Epithelial cell of esophagus (primary cell): ENCODE measurements around the gene AGR2.

Source experiments
- DNase-seq: peaks from one replicate; pipeline ENCODE4 v3.0.0; 2010; ENCODE audit warnings: low read depth
- H3K4me3 ChIP-seq: 2 replicates; pipeline ENCODE4 v1.5.1; 2011; ENCODE audit warnings: mild to moderate bottlenecking, low read length, control low read depth
- TF ChIP-seq, protein P1 (sequence below): IDR thresholded peaks from 2 replicates; pipeline ENCODE4 v1.5.1; 2011; ENCODE audit warnings: low read depth, mild to moderate bottlenecking, low read length, control low read depth, inconsistent platforms; ENCODE audit not compliant: insufficient read depth; ENCODE audit errors: missing control alignments

Gene AGR2

DNA sequence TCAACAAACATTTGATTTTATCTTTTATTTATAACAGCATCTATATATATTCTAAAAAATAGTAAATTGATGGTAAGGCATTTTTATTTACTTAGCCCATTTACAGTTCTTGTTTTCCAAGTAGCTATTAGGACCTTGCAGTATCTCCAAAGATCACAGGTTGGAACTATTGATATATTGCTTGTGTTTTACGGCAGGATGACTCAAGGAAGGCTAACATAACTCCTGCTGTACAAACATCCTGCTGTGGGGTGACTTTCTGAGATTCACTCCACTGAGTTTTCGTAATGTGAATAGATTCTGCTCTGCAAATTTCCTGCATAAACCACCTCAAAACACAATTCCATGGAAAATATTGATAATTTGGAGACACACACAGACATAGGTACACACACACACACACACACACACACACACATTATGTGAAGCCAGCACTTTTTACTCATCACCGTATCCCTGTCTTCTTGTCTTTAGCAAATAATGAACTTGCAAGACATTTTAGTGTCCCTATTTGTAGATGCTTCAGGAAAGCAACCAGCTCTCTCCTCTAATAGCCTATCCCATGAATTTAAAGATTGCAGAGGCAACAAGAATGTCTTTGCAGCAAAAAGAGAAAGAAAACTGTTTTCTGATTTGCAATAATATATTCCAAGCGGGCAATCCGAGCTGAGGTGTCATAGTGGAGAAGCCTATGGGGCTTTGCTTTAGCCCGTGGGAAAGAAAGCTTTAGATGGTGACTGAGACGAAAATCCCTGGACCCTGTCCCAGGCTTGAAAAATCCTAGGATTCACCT lies 722 bp downstream of the AGR2 start:
- peak overlapping the region; percentile 38 for H3K4me3 ChIP-seq
- peak; percentile 61 for DNase-seq
- TF ChIP-seq, protein P1, sequence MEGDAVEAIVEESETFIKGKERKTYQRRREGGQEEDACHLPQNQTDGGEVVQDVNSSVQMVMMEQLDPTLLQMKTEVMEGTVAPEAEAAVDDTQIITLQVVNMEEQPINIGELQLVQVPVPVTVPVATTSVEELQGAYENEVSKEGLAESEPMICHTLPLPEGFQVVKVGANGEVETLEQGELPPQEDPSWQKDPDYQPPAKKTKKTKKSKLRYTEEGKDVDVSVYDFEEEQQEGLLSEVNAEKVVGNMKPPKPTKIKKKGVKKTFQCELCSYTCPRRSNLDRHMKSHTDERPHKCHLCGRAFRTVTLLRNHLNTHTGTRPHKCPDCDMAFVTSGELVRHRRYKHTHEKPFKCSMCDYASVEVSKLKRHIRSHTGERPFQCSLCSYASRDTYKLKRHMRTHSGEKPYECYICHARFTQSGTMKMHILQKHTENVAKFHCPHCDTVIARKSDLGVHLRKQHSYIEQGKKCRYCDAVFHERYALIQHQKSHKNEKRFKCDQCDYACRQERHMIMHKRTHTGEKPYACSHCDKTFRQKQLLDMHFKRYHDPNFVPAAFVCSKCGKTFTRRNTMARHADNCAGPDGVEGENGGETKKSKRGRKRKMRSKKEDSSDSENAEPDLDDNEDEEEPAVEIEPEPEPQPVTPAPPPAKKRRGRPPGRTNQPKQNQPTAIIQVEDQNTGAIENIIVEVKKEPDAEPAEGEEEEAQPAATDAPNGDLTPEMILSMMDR: no peak

GRCh38 chr7:16803125-16803524 lies 1.7 kb downstream of the AGR2 start:
- DNase-seq: no peak
- TF ChIP-seq, protein P1: no peak
- no peak overlapping the region for H3K4me3 ChIP-seq

DNA sequence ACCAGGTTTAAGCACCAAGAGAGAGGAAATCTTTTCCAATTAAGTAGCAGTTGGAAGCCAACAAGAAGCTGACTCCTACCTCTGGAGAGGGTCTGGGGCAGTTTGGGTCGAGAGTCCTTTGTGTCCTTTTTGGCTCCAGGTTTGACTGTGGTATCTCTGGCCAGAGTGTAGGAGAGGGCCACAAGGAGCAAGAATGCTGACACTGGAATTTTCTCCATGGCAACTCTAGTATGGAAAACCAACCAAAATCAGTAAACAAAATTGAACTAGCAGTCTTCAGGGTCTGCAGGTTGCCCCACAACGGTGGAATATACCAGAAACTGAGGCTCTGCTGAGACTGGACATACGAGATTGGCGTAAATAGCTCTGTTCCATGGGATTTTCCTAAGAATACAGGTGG lies 3.2 kb downstream of the AGR2 start:
- TF ChIP-seq, protein P1: no peak
- DNase-seq: no peak
- no peak overlapping the region for H3K4me3 ChIP-seq

GRCh38 chr7:16801111-16801542 lies 3.7 kb downstream of the AGR2 start:
- DNase-seq: peak; percentile 94
- no peak overlapping the region for H3K4me3 ChIP-seq
- TF ChIP-seq, protein P1: peak; percentile 71

DNA sequence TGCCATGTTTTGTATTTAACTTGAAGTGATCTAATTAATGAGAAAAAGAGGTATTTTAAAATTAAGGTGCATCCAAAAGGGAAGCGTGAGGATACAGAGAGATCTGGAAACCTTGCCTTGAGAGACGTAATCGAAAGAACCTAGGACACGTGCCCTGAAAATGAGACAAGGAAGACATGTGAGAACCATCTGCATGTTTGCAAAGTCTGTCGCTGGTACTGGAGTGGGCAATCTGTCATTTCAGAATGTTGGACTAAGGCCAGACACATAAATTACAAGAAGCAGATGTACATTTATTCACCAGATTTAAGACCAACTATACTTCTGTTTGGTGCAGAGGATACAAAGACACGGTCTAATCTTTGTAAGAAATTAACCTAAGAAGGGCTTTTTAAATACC lies 9.2 kb downstream of the AGR2 start:
- H3K4me3 ChIP-seq: no peak overlapping the region
- TF ChIP-seq, protein P1: no peak
- DNase-seq: no peak

DNA sequence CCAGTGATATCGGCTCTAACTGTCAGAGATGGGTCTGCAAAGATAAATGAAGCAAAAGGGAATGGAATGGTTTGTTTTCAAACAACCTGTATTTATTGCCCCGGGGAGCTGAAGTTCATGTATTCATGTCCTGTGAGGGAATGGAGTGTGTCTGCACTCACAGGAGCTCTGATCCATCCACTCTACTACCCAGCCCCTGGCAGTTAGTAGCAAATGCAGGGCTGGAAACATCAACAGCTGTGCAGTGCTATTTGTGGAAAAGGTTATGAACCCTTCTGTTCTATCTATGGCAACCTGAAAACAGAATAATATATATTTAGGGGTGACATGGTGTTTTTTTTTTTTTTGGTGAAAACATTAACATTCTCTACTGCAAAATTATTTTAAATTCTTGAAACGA lies 9.8 kb downstream of the AGR2 start:
- DNase-seq: no peak
- TF ChIP-seq, protein P1: no peak
- H3K4me3 ChIP-seq: no peak overlapping the region
